NCI-H2029 treated with DMSO at 0.1 percent for 48 hours (cell line): ENCODE measurements around the gene KSR1.
A peak's percentile ranks its signal among the peaks of the same experiment; 100 is the strongest.
"Not testable (repeated sequence)": the region's sequence is repeated elsewhere in the genome, so short reads cannot be mapped to it uniquely, and the experiment has no call there.

Experiments
- DNase-seq: peaks from one replicate; lab custom pipeline; 2025; lab: John Stamatoyannopoulos, UW

The KSR1 gene

GRCh38 chr17:27609611-27610303 lies 153.5 kb downstream of the KSR1 start:
- DNase-seq = no peak

- no peak for DNase-seq
These were observed 154.0 kb downstream of the KSR1 start for GRCh38 chr17:27610304-27610677.

GRCh38 chr17:27612160-27612770 lies 156.0 kb downstream of the KSR1 start:
- DNase-seq = no peak

- no peak for DNase-seq
These were observed 157.2 kb downstream of the KSR1 start for GRCh38 chr17:27613433-27613832.

GRCh38 chr17:27615121-27615520 lies 158.9 kb downstream of the KSR1 start:
- no peak for DNase-seq

GRCh38 chr17:27616414-27616813 lies 160.2 kb downstream of the KSR1 start:
- no peak for DNase-seq

- no peak for DNase-seq
These were observed 162.2 kb downstream of the KSR1 start for GRCh38 chr17:27618417-27618816.

- DNase-seq = no peak
These were observed 164.5 kb downstream of the KSR1 start for GRCh38 chr17:27620721-27621120.

GRCh38 chr17:27621536-27621935 lies 165.3 kb downstream of the KSR1 start:
- DNase-seq = no peak

- no peak for DNase-seq
These were observed 165.8 kb downstream of the KSR1 start for GRCh38 chr17:27621942-27622559.

GRCh38 chr17:27622986-27623385 lies 166.7 kb downstream of the KSR1 start:
- DNase-seq = no peak

- DNase-seq = no peak
These were observed 167.4 kb downstream of the KSR1 start for GRCh38 chr17:27623614-27624013.

GRCh38 chr17:27624539-27624938 lies 168.3 kb downstream of the KSR1 start:
- no peak for DNase-seq

GRCh38 chr17:27625856-27626255 lies 169.6 kb downstream of the KSR1 start:
- no peak for DNase-seq

- no peak for DNase-seq
These were observed 171.3 kb downstream of the KSR1 start for GRCh38 chr17:27627514-27627913.

GRCh38 chr17:27628376-27628775 lies 172.1 kb downstream of the KSR1 start:
- DNase-seq = no peak

GRCh38 chr17:27629260-27629659 lies 173.0 kb downstream of the KSR1 start:
- not testable (repeated sequence) for DNase-seq

- peak; percentile 30 for DNase-seq
These were observed 174.6 kb downstream of the KSR1 start, which contains the start of gene LGALS9 for GRCh38 chr17:27630607-27631410. Gene LGALS9 (plus strand): TSS chr17:27631188. CDS start chr17:27631266, 78 bp downstream.

GRCh38 chr17:27631411-27631760 lies 175.1 kb downstream of the KSR1 start:
- DNase-seq = no peak

- no peak for DNase-seq
These were observed 175.9 kb downstream of the KSR1 start for GRCh38 chr17:27631897-27632725.

- DNase-seq = not testable (repeated sequence)
These were observed 176.5 kb downstream of the KSR1 start for GRCh38 chr17:27632766-27633165.
